ENCODE measurements around the gene ESYT3.

GRCh38 chr3:138424323-138424722 lies 10.1 kb upstream of the ESYT3 start:
- TF ChIP-seq, protein P1, sequence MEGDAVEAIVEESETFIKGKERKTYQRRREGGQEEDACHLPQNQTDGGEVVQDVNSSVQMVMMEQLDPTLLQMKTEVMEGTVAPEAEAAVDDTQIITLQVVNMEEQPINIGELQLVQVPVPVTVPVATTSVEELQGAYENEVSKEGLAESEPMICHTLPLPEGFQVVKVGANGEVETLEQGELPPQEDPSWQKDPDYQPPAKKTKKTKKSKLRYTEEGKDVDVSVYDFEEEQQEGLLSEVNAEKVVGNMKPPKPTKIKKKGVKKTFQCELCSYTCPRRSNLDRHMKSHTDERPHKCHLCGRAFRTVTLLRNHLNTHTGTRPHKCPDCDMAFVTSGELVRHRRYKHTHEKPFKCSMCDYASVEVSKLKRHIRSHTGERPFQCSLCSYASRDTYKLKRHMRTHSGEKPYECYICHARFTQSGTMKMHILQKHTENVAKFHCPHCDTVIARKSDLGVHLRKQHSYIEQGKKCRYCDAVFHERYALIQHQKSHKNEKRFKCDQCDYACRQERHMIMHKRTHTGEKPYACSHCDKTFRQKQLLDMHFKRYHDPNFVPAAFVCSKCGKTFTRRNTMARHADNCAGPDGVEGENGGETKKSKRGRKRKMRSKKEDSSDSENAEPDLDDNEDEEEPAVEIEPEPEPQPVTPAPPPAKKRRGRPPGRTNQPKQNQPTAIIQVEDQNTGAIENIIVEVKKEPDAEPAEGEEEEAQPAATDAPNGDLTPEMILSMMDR (conservative IDR thresholded peaks at IDR 0.05): no peak
- TF ChIP-seq ZFX (IDR thresholded peaks at IDR 0.05): no peak

Measured in C4-2B (cell line).